ENCODE measurements around the gene GNL3L. TPM values are rescaled to one million over a fixed set of nuclear protein-coding genes. Genes with fewer than 3 reads are reported as not detected.
"Not testable (repeated sequence)": the region's sequence is repeated elsewhere in the genome, so short reads cannot be mapped to it uniquely, and the experiment has no call there.

The GNL3L gene
- total RNA-seq, 4 donors from 2014 or later: 21.2 to 41.7 (median 34.9) TPM

GRCh38 chrX:54551801-54552200, 21.8 kb downstream of the GNL3L start:
- Histone ChIP-seq H3K27me3 (no peaks in the 10 kb centered on the region), H3K4me3 (no peak overlapping the region), H3K4me1 (no peaks in the 10 kb centered on the region), H3K9me3 (no peaks in the 10 kb centered on the region), H3K36me3 (peaks cover 0 to 51% of the 10 kb centered on the region in 2 donors), H3K27ac (no peak overlapping the region)
- intact Hi-C loops (cut with DNase I; ENCODE audit: low total_unique reads): no loop called here
- TF ChIP-seq, protein P1, sequence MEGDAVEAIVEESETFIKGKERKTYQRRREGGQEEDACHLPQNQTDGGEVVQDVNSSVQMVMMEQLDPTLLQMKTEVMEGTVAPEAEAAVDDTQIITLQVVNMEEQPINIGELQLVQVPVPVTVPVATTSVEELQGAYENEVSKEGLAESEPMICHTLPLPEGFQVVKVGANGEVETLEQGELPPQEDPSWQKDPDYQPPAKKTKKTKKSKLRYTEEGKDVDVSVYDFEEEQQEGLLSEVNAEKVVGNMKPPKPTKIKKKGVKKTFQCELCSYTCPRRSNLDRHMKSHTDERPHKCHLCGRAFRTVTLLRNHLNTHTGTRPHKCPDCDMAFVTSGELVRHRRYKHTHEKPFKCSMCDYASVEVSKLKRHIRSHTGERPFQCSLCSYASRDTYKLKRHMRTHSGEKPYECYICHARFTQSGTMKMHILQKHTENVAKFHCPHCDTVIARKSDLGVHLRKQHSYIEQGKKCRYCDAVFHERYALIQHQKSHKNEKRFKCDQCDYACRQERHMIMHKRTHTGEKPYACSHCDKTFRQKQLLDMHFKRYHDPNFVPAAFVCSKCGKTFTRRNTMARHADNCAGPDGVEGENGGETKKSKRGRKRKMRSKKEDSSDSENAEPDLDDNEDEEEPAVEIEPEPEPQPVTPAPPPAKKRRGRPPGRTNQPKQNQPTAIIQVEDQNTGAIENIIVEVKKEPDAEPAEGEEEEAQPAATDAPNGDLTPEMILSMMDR (IDR thresholded peaks at IDR 0.05 in 4 of 5, conservative IDR thresholded peaks at IDR 0.05 in 1 of 5): no peak
- no peak for TF ChIP-seq POLR2A (IDR thresholded peaks at IDR 0.05)
- no peak for DNase-seq
- in situ Hi-C loops (cut with MboI; ENCODE audit: low sequenced_read_pairs in 4 of 4): no loop called here
- no peak for ATAC-seq

DNA sequence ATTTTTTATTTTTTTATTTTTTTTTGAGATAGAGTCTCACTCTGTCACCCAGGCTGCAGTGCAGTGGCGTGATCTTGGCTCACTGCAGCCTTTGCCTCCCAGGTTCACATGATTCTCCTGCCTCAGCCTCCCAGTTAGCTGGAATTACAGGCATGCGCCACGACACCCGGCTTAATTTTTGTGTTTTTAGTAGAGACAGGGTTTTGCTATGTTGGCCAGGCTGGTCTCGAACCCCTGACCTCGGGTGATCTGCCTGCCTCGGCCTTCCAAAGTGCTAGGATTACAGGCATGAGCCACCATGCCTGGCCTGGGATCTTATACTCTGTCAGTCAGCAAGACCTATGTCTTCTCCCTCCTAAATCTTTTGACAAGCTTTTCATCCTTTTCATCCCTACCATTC, 25.0 kb downstream of the GNL3L start:
- intact Hi-C loops (cut with DNase I; ENCODE audit: low total_unique reads): not testable (repeated sequence)

DNA sequence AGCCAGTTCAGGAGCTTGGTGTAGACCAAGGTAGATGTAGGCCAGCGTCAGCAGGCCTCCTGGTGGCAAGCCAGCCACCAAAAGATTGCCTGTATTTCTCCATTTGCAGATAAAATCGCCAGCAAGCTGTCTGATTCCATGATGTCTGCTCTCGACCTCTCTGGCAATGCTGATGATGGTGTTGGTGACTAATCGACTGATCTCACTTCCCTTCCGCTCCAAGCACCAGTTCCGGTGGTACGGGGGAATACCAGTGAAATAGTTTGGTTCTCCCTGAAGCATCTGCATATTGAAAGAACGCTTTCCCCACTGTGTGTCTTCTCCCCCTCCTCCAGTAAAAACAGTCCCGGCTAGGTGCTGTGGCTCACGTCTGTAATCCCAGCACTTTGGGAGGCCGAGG, 30.4 kb downstream of the GNL3L start:
- Histone ChIP-seq H3K36me3 (peaks cover 0 to 28% of the 10 kb centered on the region in 2 donors), H3K27me3 (no peaks in the 10 kb centered on the region), H3K27ac (no peak overlapping the region), H3K9me3 (no peaks in the 10 kb centered on the region), H3K4me1 (no peaks in the 10 kb centered on the region), H3K4me3 (no peak overlapping the region)
- in situ Hi-C loops (cut with MboI; ENCODE audit: low sequenced_read_pairs in 4 of 4) (no loop called here), intact Hi-C loops (cut with DNase I; ENCODE audit: low total_unique reads) (no loop called here)
- DNase-seq (no peak), ATAC-seq (no peak)
- TF ChIP-seq, protein P1 (IDR thresholded peaks at IDR 0.05 in 4 of 5, conservative IDR thresholded peaks at IDR 0.05 in 1 of 5): no peak
- no peak for TF ChIP-seq POLR2A (IDR thresholded peaks at IDR 0.05)

More for the DNA sequence above, 25.0 kb downstream of the GNL3L start:
- H3K27ac ChIP-seq; H3K9me3 ChIP-seq; ATAC-seq; H3K4me1 ChIP-seq; in situ Hi-C loops (cut with MboI; ENCODE audit: low sequenced_read_pairs in 4 of 4); DNase-seq; H3K27me3 ChIP-seq; H3K4me3 ChIP-seq: not testable (repeated sequence)
- peaks cover 0 to 49% of the 10 kb centered on the region in 2 donors for H3K36me3 ChIP-seq

DNA sequence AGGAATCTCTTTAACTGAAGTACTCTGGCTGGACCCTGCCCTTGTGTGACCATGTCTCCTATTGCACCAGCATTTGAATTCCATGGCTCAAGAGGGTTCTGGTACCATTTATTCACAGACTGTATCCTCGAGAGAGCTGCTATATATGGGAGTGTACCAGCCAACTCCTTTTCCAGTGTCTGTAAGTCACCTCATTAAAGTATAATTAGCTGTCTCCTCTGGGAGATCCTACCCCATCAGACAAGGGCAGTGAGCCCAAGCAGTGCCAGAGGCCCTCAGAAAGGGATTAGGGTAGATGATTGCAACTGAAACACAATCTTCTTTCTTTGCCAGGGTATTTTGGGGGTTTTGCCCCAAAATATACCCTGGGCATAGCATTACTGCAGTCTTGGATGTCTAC, 31.6 kb downstream of the GNL3L start:
- DNase-seq (no peak), ATAC-seq (no peak)
- intact Hi-C loops (cut with DNase I; ENCODE audit: low total_unique reads) (no loop called here), in situ Hi-C loops (cut with MboI; ENCODE audit: low sequenced_read_pairs in 4 of 4) (no loop called here)
- no peak overlapping the region for H3K4me3 ChIP-seq
- no peak for TF ChIP-seq POLR2A (IDR thresholded peaks at IDR 0.05)
- TF ChIP-seq, protein P1 (IDR thresholded peaks at IDR 0.05 in 4 of 5, conservative IDR thresholded peaks at IDR 0.05 in 1 of 5): no peak
- H3K27ac ChIP-seq: no peak overlapping the region
- no peaks in the 10 kb centered on the region for H3K4me1 ChIP-seq
- peaks cover 0 to 28% of the 10 kb centered on the region in 2 donors for H3K36me3 ChIP-seq
- H3K9me3 ChIP-seq: no peaks in the 10 kb centered on the region
- no peaks in the 10 kb centered on the region for H3K27me3 ChIP-seq

- Histone ChIP-seq H3K9me3 (no peaks in the 10 kb centered on the region), H3K36me3 (peaks cover 0 to 11% of the 10 kb centered on the region in 2 donors), H3K27me3 (no peaks in the 10 kb centered on the region), H3K4me3 (no peak overlapping the region), H3K4me1 (no peaks in the 10 kb centered on the region), H3K27ac (no peak overlapping the region)
- DNase-seq (no peak), ATAC-seq (no peak)
- intact Hi-C loops (cut with DNase I; ENCODE audit: low total_unique reads): no loop called here
- in situ Hi-C loops (cut with MboI; ENCODE audit: low sequenced_read_pairs in 4 of 4): no loop called here
- no peak for TF ChIP-seq POLR2A (IDR thresholded peaks at IDR 0.05)
- TF ChIP-seq, protein P1 (IDR thresholded peaks at IDR 0.05 in 4 of 5, conservative IDR thresholded peaks at IDR 0.05 in 1 of 5): no peak
These were observed 34.9 kb downstream of the GNL3L start for GRCh38 chrX:54564936-54565335.

Measured in gastrocnemius medialis (tissue), 4 donors.